H9 (cell line): ENCODE measurements around the gene FUT8. TPM values are rescaled to one million over a fixed set of nuclear protein-coding genes. Genes with fewer than 3 reads are reported as not detected.

Experiments used
- DNase-seq: peaks from one replicate; pipeline ENCODE4 v3.0.0-alpha.2; 2017
- H2AFZ ChIP-seq: one replicate; pipeline ENCODE4 v1.6.1; 2013; ENCODE audit warnings: mild to moderate bottlenecking, low read length, control low read depth, moderate library complexity
- H2AK5ac ChIP-seq: 2 replicates; pipeline ENCODE4 v1.6.1; 2013; ENCODE audit warnings: low read length, control low read depth, mixed read lengths; ENCODE audit not compliant: insufficient read length
- H2BK120ac ChIP-seq: one replicate; pipeline ENCODE4 v1.6.1; 2013; ENCODE audit warnings: low read depth, mild to moderate bottlenecking, low read length, control low read depth, inconsistent platforms; ENCODE audit not compliant: poor library complexity, severe bottlenecking
- H2BK12ac ChIP-seq: 2 replicates; pipeline ENCODE4 v1.6.1; 2013; ENCODE audit warnings: low read length, control low read depth, mixed read lengths, low read depth; ENCODE audit not compliant: insufficient read length
- H2BK15ac ChIP-seq: 2 replicates; pipeline ENCODE4 v1.6.1; 2013; ENCODE audit warnings: low read depth, low read length, control low read depth
- H2BK20ac ChIP-seq: one replicate; pipeline ENCODE4 v1.6.1; 2013; ENCODE audit warnings: low read depth, mild to moderate bottlenecking, low read length, control low read depth, inconsistent platforms; ENCODE audit not compliant: poor library complexity, severe bottlenecking
- H2BK5ac ChIP-seq: 2 replicates; pipeline ENCODE4 v1.6.1; 2013; ENCODE audit warnings: low read length, control low read depth, mixed read lengths; ENCODE audit not compliant: insufficient read length
- H3K14ac ChIP-seq: 2 replicates; pipeline ENCODE4 v1.6.1; 2013; ENCODE audit warnings: low read length, control low read depth; ENCODE audit not compliant: insufficient read depth
- H3K18ac ChIP-seq: 2 replicates; pipeline ENCODE4 v1.6.1; 2013; ENCODE audit warnings: low read depth, mild to moderate bottlenecking, mixed read lengths, low read length, control low read depth; ENCODE audit not compliant: insufficient read length
- H3K23ac ChIP-seq: 2 replicates; pipeline ENCODE4 v1.6.1; 2013; ENCODE audit warnings: low read length, control low read depth, mixed read lengths, low read depth; ENCODE audit not compliant: insufficient read length
- H3K23me2 ChIP-seq: 2 replicates; pipeline ENCODE4 v1.6.1; 2013; ENCODE audit warnings: low read depth, mild to moderate bottlenecking, mixed read lengths, low read length, control low read depth; ENCODE audit not compliant: insufficient read length, poor library complexity, severe bottlenecking
- H3K27ac ChIP-seq: 2 replicates; pipeline ENCODE4 v1.5.1; 2013; ENCODE audit warnings: low read length, control low read depth, mixed read lengths, low read depth; ENCODE audit not compliant: insufficient read length
- H3K27me3 ChIP-seq: 2 replicates; pipeline ENCODE4 v1.6.1; 2013; ENCODE audit warnings: low read length, control low read depth, inconsistent platforms; ENCODE audit not compliant: insufficient read depth
- H3K4ac ChIP-seq: 2 replicates; pipeline ENCODE4 v1.6.1; 2013; ENCODE audit warnings: low read depth, mild to moderate bottlenecking, control low read depth, inconsistent platforms, low read length, moderate library complexity
- H3K4me1 ChIP-seq: 2 replicates; pipeline ENCODE4 v1.6.1; 2013; ENCODE audit warnings: low read length, control low read depth, inconsistent platforms; ENCODE audit not compliant: insufficient read depth
- H3K4me2 ChIP-seq: 2 replicates; pipeline ENCODE4 v1.6.1; 2013; ENCODE audit warnings: low read length, control low read depth, mixed read lengths; ENCODE audit not compliant: insufficient read length, insufficient read depth
- H3K56ac ChIP-seq: 2 replicates; pipeline ENCODE4 v1.6.1; 2013; ENCODE audit warnings: low read depth, mild to moderate bottlenecking, mixed read lengths, low read length, control low read depth; ENCODE audit not compliant: insufficient read length
- H3K79me1 ChIP-seq: 2 replicates; pipeline ENCODE4 v1.6.1; 2013; ENCODE audit warnings: low read depth, mild to moderate bottlenecking, moderate library complexity, low read length, control low read depth, inconsistent platforms; ENCODE audit not compliant: insufficient read depth, poor library complexity, severe bottlenecking
- H3K79me2 ChIP-seq: 2 replicates; pipeline ENCODE4 v1.6.1; 2013; ENCODE audit warnings: low read length, control low read depth, inconsistent platforms; ENCODE audit not compliant: insufficient read depth
- H3K9ac ChIP-seq: 2 replicates; pipeline ENCODE4 v1.6.1; 2013; ENCODE audit warnings: low read length, control low read depth, mixed read lengths; ENCODE audit not compliant: insufficient read length; ENCODE audit errors: extremely low read depth
- H3K9me3 ChIP-seq: one replicate; pipeline ENCODE4 v1.6.1; 2013; ENCODE audit warnings: low read depth, low read length, inconsistent platforms; ENCODE audit not compliant: control insufficient read depth
- H3T11ph ChIP-seq: one replicate; pipeline ENCODE4 v1.6.1; 2013; ENCODE audit warnings: mild to moderate bottlenecking, low read length, control low read depth, inconsistent platforms
- H4K20me1 ChIP-seq: one replicate; pipeline ENCODE4 v1.6.1; 2013; ENCODE audit not compliant: control insufficient read depth, insufficient read length, insufficient read depth
- H4K5ac ChIP-seq: 2 replicates; pipeline ENCODE4 v1.6.1; 2013; ENCODE audit warnings: low read depth, mild to moderate bottlenecking, mixed read lengths, low read length, control low read depth; ENCODE audit not compliant: insufficient read length
- H4K8ac ChIP-seq: replicated peaks from 2 replicates; pipeline ENCODE4 v1.6.1; 2013; ENCODE audit warnings: low read length, control low read depth, mixed read lengths, low read depth; ENCODE audit not compliant: insufficient read length
- H4K91ac ChIP-seq: 2 replicates; pipeline ENCODE4 v1.6.1; 2013; ENCODE audit warnings: low read depth, mild to moderate bottlenecking, moderate library complexity, mixed read lengths, low read length, control low read depth; ENCODE audit not compliant: insufficient read length
- H3K27ac Mint-ChIP-seq, 3 experiments: 2 replicates in 2 of 3; 3 replicates in 1 of 3; pipeline ENCODE4 v1.8.0; 2020 to 2021; ENCODE audit warnings: mixed read lengths in 3 of 3, mild to moderate bottlenecking in 1 of 3, moderate library complexity in 1 of 3
- H3K27me3 Mint-ChIP-seq: 2 replicates; pipeline ENCODE4 v1.8.0; 2021; ENCODE audit warnings: low read depth, mild to moderate bottlenecking, moderate library complexity, mixed read lengths
- H3K36me3 Mint-ChIP-seq, 3 experiments: 2 replicates in 2 of 3; 3 replicates in 1 of 3; pipeline ENCODE4 v1.8.0; 2020 to 2021; ENCODE audit warnings: low read depth in 3 of 3, mixed read lengths in 3 of 3; ENCODE audit not compliant: insufficient read depth in 1 of 3
- H3K4me1 Mint-ChIP-seq, 2 experiments: 2 replicates each; pipeline ENCODE4 v1.8.0; 2020; ENCODE audit warnings: mixed read lengths in 2 of 2
- H3K4me3 Mint-ChIP-seq, 2 experiments: 2 replicates in 1 of 2; 3 replicates in 1 of 2; pipeline ENCODE4 v1.8.0; 2020 to 2021; ENCODE audit warnings: mild to moderate bottlenecking in 2 of 2, mixed read lengths in 2 of 2, moderate library complexity in 1 of 2
- H3K9me3 Mint-ChIP-seq, 2 experiments: 2 replicates in 1 of 2; 3 replicates in 1 of 2; pipeline ENCODE4 v1.8.0; 2020; ENCODE audit warnings: mild to moderate bottlenecking in 2 of 2, mixed read lengths in 2 of 2, moderate library complexity in 1 of 2
- CTCF ChIP-seq: fragments of 200-600 bp; sonication (generic); conservative IDR thresholded peaks from 3 replicates; pipeline ENCODE4 v1.8.0; 2021; ENCODE audit warnings: antibody characterized with exemption, mild to moderate bottlenecking
- WGBS: extraction: QIAGEN DNeasy Blood & Tissue Kit; methylation state at CpG from one replicate; pipeline ENCODE4 v1.1.7; 2013; ENCODE audit warnings: missing lambda C conversion rate, low lambda C conversion rate, mixed read lengths; ENCODE audit not compliant: insufficient read length; ENCODE audit errors: extremely low coverage; 5-methylcytosine and 5-hydroxymethylcytosine counted together
- total RNA-seq: library from RNA; stranded (reverse); gene quantifications from 2 replicates; pipeline ENCODE4 v1.2.1, GENCODE V29; 2021

The FUT8 gene
- total RNA-seq, 1 experiment from 2014 or later = 44.3 TPM

- Mint-ChIP-seq H3K4me1 (peaks cover 0 to 2% of the 10 kb centered on the region in 2 experiments; a peak in 2 of 4 replicates), H3K4me3 (no peak overlapping the region), H3K36me3 (peaks cover 3 to 10% (median 5%) of the 10 kb centered on the region in 3 experiments; a peak in 5 of 7 replicates), H3K27me3 (no peaks in the 10 kb centered on the region), H3K27ac (no peak overlapping the region), H3K9me3 (peaks cover 9 to 10% of the 10 kb centered on the region in 2 experiments)
- Histone ChIP-seq H3K4ac (no peak overlapping the region), H3K23me2 (no peaks in the 10 kb centered on the region), H2AK5ac (no peak overlapping the region), H3K23ac (no peak overlapping the region), H3K4me2 (no peak overlapping the region), H2BK120ac (no peak overlapping the region), H3K27me3 (no peaks in the 10 kb centered on the region), H4K20me1 (no peaks in the 10 kb centered on the region), H3T11ph (no peak overlapping the region), H4K91ac (no peak overlapping the region), H3K27ac (no peak overlapping the region), H3K18ac (no peak overlapping the region), H3K9me3 (no peaks in the 10 kb centered on the region), H3K4me1 (peaks cover under 1% of the 10 kb centered on the region; the same call in 1 of the 2 replicates), H4K8ac (no peak overlapping the region), H3K14ac (no peak overlapping the region), H3K79me1 (no peaks in the 10 kb centered on the region), H2BK12ac (no peak overlapping the region), H2AFZ (no peak overlapping the region), H2BK15ac (no peak overlapping the region), H3K56ac (no peak overlapping the region), H3K79me2 (no peaks in the 10 kb centered on the region), H2BK5ac (no peak overlapping the region), H4K5ac (no peak overlapping the region), H3K9ac (no peak overlapping the region), H2BK20ac (no peak overlapping the region)
- no CpG with 5 or more reads among the region's 3 CpGs for WGBS
- no peak for TF ChIP-seq CTCF
- DNase-seq = no peak
These were observed 29.9 kb upstream of the FUT8 start for GRCh38 chr14:65382586-65382985.
